Smooth muscle cell (in vitro differentiated cells): ENCODE results near the gene FAP. TPM values are rescaled to one million over a fixed set of nuclear protein-coding genes. Genes with fewer than 3 reads are reported as not detected.

Experiments used
- DNase-seq: peaks from one replicate; lab custom pipeline; 2025; ENCODE audit not compliant: unreplicated experiment; lab: John Stamatoyannopoulos, UW
- H2AFZ ChIP-seq: fragments of 200-600 bp; sonication (generic); 2 replicates; pipeline ENCODE4 v1.6.0; 2016; ENCODE audit warnings: antibody characterized with exemption, low read depth, mild to moderate bottlenecking
- H3F3A ChIP-seq: fragments of 200-600 bp; sonication (generic); 2 replicates; pipeline ENCODE4 v1.6.0; 2017; ENCODE audit warnings: antibody characterized with exemption, low read depth
- H3K27ac ChIP-seq: fragments of 200-600 bp; sonication (generic); 2 replicates; pipeline ENCODE4 v1.5.1; 2016; ENCODE audit warnings: low read depth, mild to moderate bottlenecking
- H3K27me3 ChIP-seq: fragments of 200-600 bp; sonication (generic); 2 replicates; pipeline ENCODE4 v1.6.1; 2016; ENCODE audit warnings: low read depth, mild to moderate bottlenecking
- H3K36me3 ChIP-seq: fragments of 200-600 bp; sonication (generic); 2 replicates; pipeline ENCODE4 v1.5.1; 2016; ENCODE audit warnings: low read depth
- H3K4me1 ChIP-seq: fragments of 200-600 bp; sonication (generic); 2 replicates; pipeline ENCODE4 v1.5.1; 2016; ENCODE audit warnings: low read depth
- H3K4me2 ChIP-seq: fragments of 200-600 bp; sonication (generic); 2 replicates; pipeline ENCODE4 v1.6.0; 2016; ENCODE audit warnings: mild to moderate bottlenecking
- H3K4me3 ChIP-seq: fragments of 200-600 bp; sonication (generic); 2 replicates; pipeline ENCODE4 v1.5.1; 2016; ENCODE audit warnings: mild to moderate bottlenecking
- H3K79me2 ChIP-seq: fragments of 200-600 bp; sonication (generic); 2 replicates; pipeline ENCODE4 v1.6.0; 2016; ENCODE audit warnings: low read depth, mild to moderate bottlenecking
- H3K9ac ChIP-seq: fragments of 200-600 bp; sonication (generic); 2 replicates; pipeline ENCODE4 v1.6.0; 2016; ENCODE audit warnings: low read depth
- H3K9me3 ChIP-seq: fragments of 200-600 bp; sonication (generic); replicated peaks from 2 replicates; pipeline ENCODE4 v1.5.1; 2016; ENCODE audit warnings: low read depth
- H4K20me1 ChIP-seq: fragments of 200-600 bp; sonication (generic); 2 replicates; pipeline ENCODE4 v1.6.0; 2016; ENCODE audit warnings: low read depth
- CTCF ChIP-seq: fragments of 200-600 bp; sonication (generic); IDR thresholded peaks from 2 replicates; pipeline ENCODE4 v1.5.1; 2017; ENCODE audit warnings: borderline replicate concordance, mild to moderate bottlenecking, antibody characterized with exemption; ENCODE audit not compliant: insufficient read depth, poor library complexity, severe bottlenecking
- WGBS: methylation state at CpG from one replicate; pipeline ENCODE4 v1.1.7; 2016; ENCODE audit warnings: low lambda C conversion rate; 5-methylcytosine and 5-hydroxymethylcytosine counted together
- polyA plus RNA-seq: library from polyadenylated mRNA; unstranded; fragments of >200 nt; fragmentation: Nextera tagmentation; extraction: Ambion mirVana; gene quantifications from 2 replicates; pipeline ENCODE4 v1.2.1, GENCODE V29; 2016
- total RNA-seq: library from RNA; depleted of rRNA; stranded (reverse); fragments of >200 nt; gene quantifications from 2 replicates; pipeline ENCODE4 v1.2.3, GENCODE V29; 2014

Gene FAP
- total and polyA plus RNA-seq, 2 experiments from 2014 or later, result 29.6 to 47.0 TPM

- no peaks in the 10 kb centered on the region for H3K9me3 ChIP-seq
These were observed 115.8 kb downstream of the FAP start for GRCh38 chr2:162127422-162127821.

GRCh38 chr2:162126527-162126926, 116.7 kb downstream of the FAP start:
- no peaks in the 10 kb centered on the region for H3K36me3 ChIP-seq
- no peaks in the 10 kb centered on the region for H4K20me1 ChIP-seq
- no peak overlapping the region for H3K27ac ChIP-seq
- H3F3A ChIP-seq, result no peaks in the 10 kb centered on the region
- H3K27me3 ChIP-seq, result peaks cover 21% of the 10 kb centered on the region
- H3K9me3 ChIP-seq, result no peaks in the 10 kb centered on the region
- no peak overlapping the region for H3K4me2 ChIP-seq
- no peak for TF ChIP-seq CTCF
- H2AFZ ChIP-seq, result no peak overlapping the region
- no peaks in the 10 kb centered on the region for H3K79me2 ChIP-seq
- H3K4me3 ChIP-seq, result no peak overlapping the region
- no peak for DNase-seq
- 94% methylated on average over 2 of the region's 2 CpGs for WGBS
- H3K9ac ChIP-seq, result no peak overlapping the region
- H3K4me1 ChIP-seq, result no peaks in the 10 kb centered on the region

More at GRCh38 chr2:162127422-162127821, 115.8 kb downstream of the FAP start:
- Histone ChIP-seq H3K27ac (no peak overlapping the region), H3K27me3 (peaks cover 21% of the 10 kb centered on the region), H3K79me2 (no peaks in the 10 kb centered on the region), H3K9ac (no peak overlapping the region), H3K4me1 (no peaks in the 10 kb centered on the region), H3K4me2 (no peak overlapping the region), H3K4me3 (no peak overlapping the region), H2AFZ (no peak overlapping the region), H3F3A (no peaks in the 10 kb centered on the region), H4K20me1 (no peaks in the 10 kb centered on the region), H3K36me3 (no peaks in the 10 kb centered on the region)
- no peak for TF ChIP-seq CTCF
- no peak for DNase-seq
- WGBS, result 48% methylated on average over 2 of the region's 2 CpGs

- no peaks in the 10 kb centered on the region for H3K79me2 ChIP-seq
- no peaks in the 10 kb centered on the region for H3F3A ChIP-seq
- H4K20me1 ChIP-seq, result no peaks in the 10 kb centered on the region
- no peak for DNase-seq
- H3K4me3 ChIP-seq, result no peak overlapping the region
- no peak for TF ChIP-seq CTCF
- H3K9me3 ChIP-seq, result no peaks in the 10 kb centered on the region
- 57% methylated on average over 1 of the region's 1 CpG for WGBS
- no peaks in the 10 kb centered on the region for H3K36me3 ChIP-seq
- H3K27me3 ChIP-seq, result peaks cover 21% of the 10 kb centered on the region
- H3K9ac ChIP-seq, result no peak overlapping the region
- no peak overlapping the region for H2AFZ ChIP-seq
- H3K4me1 ChIP-seq, result no peaks in the 10 kb centered on the region
- no peak overlapping the region for H3K27ac ChIP-seq
- H3K4me2 ChIP-seq, result no peak overlapping the region
These were observed 117.1 kb downstream of the FAP start for GRCh38 chr2:162126111-162126519.

- DNase-seq, result no peak
- no peaks in the 10 kb centered on the region for H3K36me3 ChIP-seq
- H3K9ac ChIP-seq, result no peak overlapping the region
- no peaks in the 10 kb centered on the region for H3K9me3 ChIP-seq
- no peak overlapping the region for H2AFZ ChIP-seq
- H3K27ac ChIP-seq, result no peak overlapping the region
- no peaks in the 10 kb centered on the region for H4K20me1 ChIP-seq
- no peaks in the 10 kb centered on the region for H3K4me1 ChIP-seq
- H3F3A ChIP-seq, result no peaks in the 10 kb centered on the region
- peaks cover 16% of the 10 kb centered on the region for H3K27me3 ChIP-seq
- no peak overlapping the region for H3K4me2 ChIP-seq
- H3K79me2 ChIP-seq, result no peaks in the 10 kb centered on the region
- 47% methylated on average over 2 of the region's 2 CpGs for WGBS
- no peak for TF ChIP-seq CTCF
- no peak overlapping the region for H3K4me3 ChIP-seq
These were observed 118.1 kb downstream of the FAP start for GRCh38 chr2:162125138-162125537.
